Astrocyte of the spinal cord (primary cell): ENCODE results near the gene BAHCC1.

Source experiments
- DNase-seq: peaks from one replicate; pipeline ENCODE4 v3.0.0; 2011; ENCODE audit warnings: low read depth, low spot score
- H3K4me3 ChIP-seq: 2 replicates; pipeline ENCODE4 v1.5.1; 2011; ENCODE audit warnings: low read depth, mild to moderate bottlenecking, low read length, moderate library complexity
- CTCF ChIP-seq: IDR thresholded peaks from 2 replicates; pipeline ENCODE4 v1.5.1; 2012; ENCODE audit warnings: low read depth, mild to moderate bottlenecking, low read length, inconsistent platforms
- in situ Hi-C: cut with HindIII; loops from 2 replicates; pipeline ENCODE4 v1.10.0; 2017; ENCODE audit warnings: low sequenced_read_pairs

Gene BAHCC1

GRCh38 chr17:81513372-81513752 is 118.1 kb downstream of the BAHCC1 start:
- peak; percentile 78 for DNase-seq
- in situ Hi-C loops, result loop anchor here (10.0 kb wide), 1 partner anchor 109 kb away; no protein-coding TSS in a partner anchor
- TF ChIP-seq CTCF, result no peak
- H3K4me3 ChIP-seq, result peak overlapping the region; percentile 46

- peak overlapping the region; percentile 46 for H3K4me3 ChIP-seq
- in situ Hi-C loops, result loop anchor here (10.0 kb wide), 1 partner anchor 109 kb away; no protein-coding TSS in a partner anchor
- no peak for DNase-seq
- peak; percentile 12 for TF ChIP-seq CTCF
Observed at GRCh38 chr17:81513753-81514488, 118.7 kb downstream of the BAHCC1 start.

GRCh38 chr17:81514489-81514738 is 119.2 kb downstream of the BAHCC1 start:
- in situ Hi-C loops, result loop anchor here (10.0 kb wide), 1 partner anchor 110 kb away; no protein-coding TSS in a partner anchor
- no peak for TF ChIP-seq CTCF
- no peak for DNase-seq
- H3K4me3 ChIP-seq, result peak overlapping the region; percentile 46

- DNase-seq, result peak; percentile 92
- H3K4me3 ChIP-seq, result peak overlapping the region; percentile 72
- no peak for TF ChIP-seq CTCF
- in situ Hi-C loops, result loop anchor here (10.0 kb wide), 1 partner anchor 110 kb away; no protein-coding TSS in a partner anchor
Observed at GRCh38 chr17:81514739-81515529, 119.7 kb downstream of the BAHCC1 start.

GRCh38 chr17:81515530-81516041 is 120.3 kb downstream of the BAHCC1 start:
- in situ Hi-C loops, result loop anchor here (10.0 kb wide), 1 partner anchor 111 kb away; no protein-coding TSS in a partner anchor
- no peak for TF ChIP-seq CTCF
- peak overlapping the region; percentile 72 for H3K4me3 ChIP-seq
- no peak for DNase-seq
